Neural crest cell (in vitro differentiated cells): ENCODE results near the gene MYH7. TPM values are rescaled to one million over a fixed set of nuclear protein-coding genes. Genes with fewer than 3 reads are reported as not detected.

Experiments used
- DNase-seq: peaks from one replicate; pipeline ENCODE4 v3.0.0; 2021; ENCODE audit warnings: low read depth, mixed read lengths, low spot score
- H3K27ac Mint-ChIP-seq: one replicate; pipeline ENCODE4 v1.8.0; 2021; ENCODE audit warnings: mild to moderate bottlenecking, mixed read lengths; ENCODE audit not compliant: unreplicated experiment
- H3K27me3 Mint-ChIP-seq: 2 replicates; pipeline ENCODE4 v1.8.0; 2021; ENCODE audit warnings: low read depth, mild to moderate bottlenecking, mixed read lengths
- H3K36me3 Mint-ChIP-seq: 2 replicates; pipeline ENCODE4 v1.8.0; 2021; ENCODE audit warnings: low read depth, mild to moderate bottlenecking, mixed read lengths
- H3K4me1 Mint-ChIP-seq: 2 replicates; pipeline ENCODE4 v1.8.0; 2021; ENCODE audit warnings: mixed read lengths
- H3K4me3 Mint-ChIP-seq: one replicate; pipeline ENCODE4 v1.8.0; 2021; ENCODE audit warnings: mild to moderate bottlenecking, mixed read lengths
- H3K9me3 Mint-ChIP-seq: 2 replicates; pipeline ENCODE4 v1.8.0; 2021; ENCODE audit warnings: mixed read lengths
- total RNA-seq: library from RNA; stranded (reverse); gene quantifications from 2 replicates; pipeline ENCODE4 v1.2.1, GENCODE V29; 2021
- TF ChIP-seq, protein P1 (sequence below): fragments of 200-600 bp; sonication (generic); conservative IDR thresholded peaks from 2 replicates; pipeline ENCODE4 v1.5.0; 2021; ENCODE audit warnings: antibody characterized with exemption, mild to moderate bottlenecking

MYH7 gene
- total RNA-seq, 1 donor from 2014 or later, result 0.05 TPM

DNA sequence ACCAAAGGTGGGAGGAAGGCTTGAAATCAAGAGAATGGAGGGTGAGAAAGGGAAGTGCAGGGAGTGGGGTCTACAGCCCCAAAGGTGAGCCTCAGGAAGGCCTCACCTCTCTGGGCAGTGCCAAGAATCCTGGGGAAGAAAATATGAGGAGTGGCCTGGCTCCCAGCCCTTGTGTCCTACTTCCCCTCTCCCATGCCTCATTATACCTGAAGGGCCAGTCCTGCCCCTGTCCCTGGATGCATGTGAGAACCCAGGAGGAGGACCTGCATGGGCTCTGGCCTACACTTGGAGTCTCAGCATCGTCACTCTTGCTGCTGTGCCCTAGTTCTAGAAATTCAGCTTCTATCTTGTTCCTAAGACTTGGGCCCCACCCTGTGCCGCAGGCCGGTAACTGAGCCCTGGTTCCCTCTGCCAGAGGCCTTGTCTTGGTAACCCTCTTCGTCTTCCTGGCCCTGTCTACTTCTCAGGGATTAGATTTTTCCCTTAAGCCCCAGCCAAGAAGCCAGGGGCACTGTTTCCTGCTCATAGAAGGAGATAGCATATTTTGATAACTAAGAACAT, 10.9 kb upstream of the MYH7 start:
- TF ChIP-seq, protein P1, sequence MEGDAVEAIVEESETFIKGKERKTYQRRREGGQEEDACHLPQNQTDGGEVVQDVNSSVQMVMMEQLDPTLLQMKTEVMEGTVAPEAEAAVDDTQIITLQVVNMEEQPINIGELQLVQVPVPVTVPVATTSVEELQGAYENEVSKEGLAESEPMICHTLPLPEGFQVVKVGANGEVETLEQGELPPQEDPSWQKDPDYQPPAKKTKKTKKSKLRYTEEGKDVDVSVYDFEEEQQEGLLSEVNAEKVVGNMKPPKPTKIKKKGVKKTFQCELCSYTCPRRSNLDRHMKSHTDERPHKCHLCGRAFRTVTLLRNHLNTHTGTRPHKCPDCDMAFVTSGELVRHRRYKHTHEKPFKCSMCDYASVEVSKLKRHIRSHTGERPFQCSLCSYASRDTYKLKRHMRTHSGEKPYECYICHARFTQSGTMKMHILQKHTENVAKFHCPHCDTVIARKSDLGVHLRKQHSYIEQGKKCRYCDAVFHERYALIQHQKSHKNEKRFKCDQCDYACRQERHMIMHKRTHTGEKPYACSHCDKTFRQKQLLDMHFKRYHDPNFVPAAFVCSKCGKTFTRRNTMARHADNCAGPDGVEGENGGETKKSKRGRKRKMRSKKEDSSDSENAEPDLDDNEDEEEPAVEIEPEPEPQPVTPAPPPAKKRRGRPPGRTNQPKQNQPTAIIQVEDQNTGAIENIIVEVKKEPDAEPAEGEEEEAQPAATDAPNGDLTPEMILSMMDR, result no peak
- no peak overlapping the region for H3K27ac Mint-ChIP-seq
- H3K4me1 Mint-ChIP-seq, result peaks cover 12% of the 10 kb centered on the region
- no peak overlapping the region for H3K4me3 Mint-ChIP-seq
- peaks cover 11% of the 10 kb centered on the region for H3K27me3 Mint-ChIP-seq
- no peaks in the 10 kb centered on the region for H3K9me3 Mint-ChIP-seq
- H3K36me3 Mint-ChIP-seq, result no peaks in the 10 kb centered on the region
- DNase-seq, result no peak

DNA sequence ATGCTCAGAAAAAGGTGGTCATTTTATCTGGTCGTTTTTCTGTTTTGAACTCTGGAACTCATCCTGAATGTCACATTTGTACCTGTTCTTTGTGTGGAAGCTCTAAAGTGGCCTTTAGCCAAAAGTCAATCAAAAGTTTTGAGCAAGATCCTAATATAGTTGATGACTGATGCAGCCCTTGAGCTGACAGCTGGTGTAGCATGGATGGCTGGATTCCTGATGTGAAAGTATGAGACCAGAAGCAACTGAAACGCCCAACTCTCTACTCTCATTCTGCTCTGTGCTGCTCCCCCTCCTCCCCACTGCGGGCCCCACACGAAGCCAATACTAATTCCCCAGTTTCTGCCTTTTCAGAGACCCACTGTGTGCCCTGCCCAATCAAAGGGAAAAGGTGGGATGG, 10.3 kb upstream of the MYH7 start:
- H3K36me3 Mint-ChIP-seq, result no peaks in the 10 kb centered on the region
- no peak overlapping the region for H3K27ac Mint-ChIP-seq
- H3K4me1 Mint-ChIP-seq, result peaks cover 12% of the 10 kb centered on the region
- DNase-seq, result no peak
- TF ChIP-seq, protein P1, result no peak
- peaks cover 7% of the 10 kb centered on the region for H3K27me3 Mint-ChIP-seq
- H3K9me3 Mint-ChIP-seq, result no peaks in the 10 kb centered on the region
- no peak overlapping the region for H3K4me3 Mint-ChIP-seq

DNA sequence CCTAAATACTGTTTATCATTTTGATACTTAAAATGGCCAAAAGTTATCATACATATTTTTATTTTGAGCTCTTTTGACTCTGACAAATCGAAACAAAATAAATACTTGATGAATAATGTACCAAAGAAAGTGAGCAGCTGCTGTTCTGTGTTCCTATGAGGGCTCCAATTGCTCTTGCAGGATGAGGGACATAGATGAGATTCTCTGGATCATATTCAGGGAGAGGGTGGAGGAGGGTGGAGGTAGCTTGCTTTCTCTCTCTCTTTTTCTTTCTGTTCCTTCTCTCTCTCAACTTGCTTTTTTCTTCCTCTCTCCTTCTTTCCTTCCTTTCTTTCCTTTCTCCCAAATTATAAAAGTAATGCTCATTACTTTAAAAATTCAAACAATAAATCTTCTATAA, 8.9 kb upstream of the MYH7 start:
- H3K9me3 Mint-ChIP-seq, result no peaks in the 10 kb centered on the region
- no peak for DNase-seq
- TF ChIP-seq, protein P1, result no peak
- H3K4me1 Mint-ChIP-seq, result peaks cover 12% of the 10 kb centered on the region
- H3K27ac Mint-ChIP-seq, result no peak overlapping the region
- peaks cover 4% of the 10 kb centered on the region for H3K27me3 Mint-ChIP-seq
- no peaks in the 10 kb centered on the region for H3K36me3 Mint-ChIP-seq
- no peak overlapping the region for H3K4me3 Mint-ChIP-seq

DNA sequence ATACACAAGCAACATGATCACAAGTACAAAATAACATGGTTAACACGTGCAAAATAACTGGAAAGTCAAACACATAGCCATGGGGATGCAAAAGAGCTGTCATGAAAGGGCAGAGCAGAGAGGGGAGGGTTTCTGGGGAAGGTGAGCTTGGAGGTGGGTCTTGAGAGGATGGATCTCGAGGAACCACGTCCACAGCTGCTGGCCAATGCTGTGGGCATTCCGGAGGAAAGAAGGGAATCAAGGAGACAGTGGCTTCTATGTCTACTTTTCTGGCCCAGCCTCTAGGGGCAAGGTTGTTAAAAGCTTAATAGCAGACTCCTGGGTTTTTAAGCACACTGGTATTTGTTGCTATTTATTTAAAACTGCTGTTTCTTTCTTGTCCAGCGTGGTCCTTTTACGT, 8.4 kb upstream of the MYH7 start:
- Mint-ChIP-seq H3K27ac (no peak overlapping the region), H3K27me3 (peaks cover 4% of the 10 kb centered on the region), H3K4me1 (peaks cover 14% of the 10 kb centered on the region), H3K36me3 (no peaks in the 10 kb centered on the region), H3K9me3 (no peaks in the 10 kb centered on the region), H3K4me3 (no peak overlapping the region)
- TF ChIP-seq, protein P1, result no peak
- no peak for DNase-seq

DNA sequence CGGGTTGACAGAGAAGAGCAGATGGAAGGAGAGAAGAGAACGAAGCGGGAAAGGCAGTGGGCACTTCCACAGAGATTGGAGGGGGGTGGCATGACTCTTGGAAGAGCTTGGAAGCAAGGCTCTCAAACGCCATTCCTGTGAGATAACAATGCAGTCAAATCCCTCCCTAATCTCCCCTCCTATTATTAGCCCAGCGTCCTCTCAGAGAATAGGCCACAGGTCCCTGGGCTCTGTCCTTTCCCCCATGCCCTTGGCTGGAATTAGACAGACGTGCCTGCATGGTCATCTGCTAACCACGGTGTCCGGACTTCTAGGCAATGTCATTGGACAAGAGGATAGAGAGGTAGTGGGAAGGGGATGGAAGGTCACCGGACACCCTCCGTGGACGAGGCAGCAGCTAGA, 8.0 kb upstream of the MYH7 start:
- no peak overlapping the region for H3K4me3 Mint-ChIP-seq
- peaks cover 19% of the 10 kb centered on the region for H3K4me1 Mint-ChIP-seq
- no peaks in the 10 kb centered on the region for H3K36me3 Mint-ChIP-seq
- peaks cover 3% of the 10 kb centered on the region for H3K27me3 Mint-ChIP-seq
- TF ChIP-seq, protein P1, result no peak
- no peak for DNase-seq
- no peaks in the 10 kb centered on the region for H3K9me3 Mint-ChIP-seq
- H3K27ac Mint-ChIP-seq, result no peak overlapping the region
